BE2C (cell line): Measurements from ENCODE around the gene DOCK11.
"Not testable (repeated sequence)": the region's sequence is repeated elsewhere in the genome, so short reads cannot be mapped to it uniquely, and the experiment has no call there.

Source experiments
- DNase-seq: peaks from one replicate; pipeline ENCODE4 v3.0.0-alpha.2; 2020
- H3K27me3 ChIP-seq: fragments of 250-450 bp; sonication (Bioruptor Pico); 2 replicates; pipeline ENCODE4 v1.5.1; 2020; ENCODE audit warnings: mild to moderate bottlenecking
- H3K36me3 ChIP-seq: fragments of 250-450 bp; sonication (Bioruptor Pico); 2 replicates; pipeline ENCODE4 v1.5.1; 2020; ENCODE audit warnings: mild to moderate bottlenecking
- H3K4me1 ChIP-seq: fragments of 250-450 bp; sonication (Bioruptor Pico); 2 replicates; pipeline ENCODE4 v1.5.1; 2020
- H3K4me3 ChIP-seq: 2 replicates; pipeline ENCODE4 v1.5.1; 2011; ENCODE audit warnings: low read depth, low read length
- H3K9me3 ChIP-seq: fragments of 250-450 bp; sonication (Bioruptor Pico); 2 replicates; pipeline ENCODE4 v1.5.1; 2020
- CTCF ChIP-seq: IDR thresholded peaks from 2 replicates; pipeline ENCODE4 v1.5.1; 2012; ENCODE audit warnings: mild to moderate bottlenecking, low read depth, low read length

The DOCK11 gene

DNA sequence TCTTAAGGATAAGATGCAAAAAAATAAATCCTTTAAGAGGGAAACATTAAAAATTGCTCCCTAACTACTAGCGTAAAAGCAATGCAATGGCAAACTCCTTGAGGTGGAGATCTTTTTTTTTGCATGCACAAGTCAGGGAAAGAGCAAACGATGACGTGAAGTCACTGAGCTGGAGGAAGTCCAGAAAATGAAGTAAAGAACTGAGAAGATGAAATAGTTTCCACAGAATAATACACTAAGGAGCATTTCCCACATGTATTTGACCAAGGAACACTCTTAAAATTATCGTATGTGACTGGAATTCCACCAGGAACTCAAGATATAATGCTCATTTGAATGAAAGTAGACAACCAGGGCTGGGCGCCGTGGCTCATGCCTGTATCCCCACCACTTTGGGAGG, 21.0 kb upstream of the DOCK11 start:
- no peak for TF ChIP-seq CTCF
- no peak overlapping the region for H3K4me3 ChIP-seq

GRCh38 chrX:118475903-118476302, 19.7 kb upstream of the DOCK11 start:
- Histone ChIP-seq H3K27me3 (no peaks in the 10 kb centered on the region), H3K9me3 (no peaks in the 10 kb centered on the region), H3K36me3 (no peaks in the 10 kb centered on the region), H3K4me1 (no peaks in the 10 kb centered on the region), H3K4me3 (no peak overlapping the region)
- DNase-seq = no peak
- TF ChIP-seq CTCF = no peak

More for the DNA sequence above, 21.0 kb upstream of the DOCK11 start:
- Histone ChIP-seq H3K9me3 (no peaks in the 10 kb centered on the region), H3K4me1 (no peaks in the 10 kb centered on the region), H3K27me3 (no peaks in the 10 kb centered on the region), H3K36me3 (no peaks in the 10 kb centered on the region)
- no peak for DNase-seq

DNA sequence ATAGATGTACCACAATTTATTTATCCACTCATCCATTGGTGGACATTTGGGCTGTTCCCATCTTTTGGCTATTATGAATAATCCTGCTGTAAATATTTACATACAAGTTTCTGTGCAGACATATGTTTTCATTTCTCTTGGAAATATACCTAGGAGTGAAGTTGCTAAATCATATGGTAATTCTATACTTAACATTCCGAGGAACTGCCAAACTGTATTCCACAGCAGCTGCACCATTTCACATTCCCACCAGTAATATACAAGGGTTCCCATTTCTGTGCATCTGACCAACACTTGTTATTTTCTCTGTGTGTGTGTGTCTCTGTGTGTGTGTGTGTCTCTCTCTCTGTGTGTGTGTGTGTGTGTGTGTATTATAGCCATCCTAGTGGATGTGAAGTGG, 15.4 kb upstream of the DOCK11 start:
- no peak for TF ChIP-seq CTCF
- no peaks in the 10 kb centered on the region for H3K4me1 ChIP-seq
- no peaks in the 10 kb centered on the region for H3K36me3 ChIP-seq
- no peaks in the 10 kb centered on the region for H3K27me3 ChIP-seq
- no peaks in the 10 kb centered on the region for H3K9me3 ChIP-seq
- H3K4me3 ChIP-seq = no peak overlapping the region
- no peak for DNase-seq

DNA sequence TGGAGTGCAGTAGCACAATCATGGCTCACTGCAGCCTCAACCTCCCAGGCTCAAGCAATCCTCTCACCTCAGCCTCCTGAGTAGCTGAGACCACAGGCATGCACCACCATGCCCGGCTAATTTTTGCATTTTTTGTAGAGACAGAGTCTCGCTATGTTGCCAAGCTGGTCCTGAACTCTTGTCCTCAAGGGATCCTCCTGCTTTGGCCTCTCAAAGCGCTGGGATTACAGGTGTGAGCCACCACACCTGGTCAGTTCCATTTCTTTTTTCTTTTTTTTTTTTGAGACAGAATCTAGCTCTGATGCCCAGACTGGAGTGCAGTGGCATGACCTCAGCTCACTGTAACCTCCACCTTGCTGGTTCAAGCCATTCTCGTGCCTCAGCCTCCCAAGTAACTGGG, 13.2 kb upstream of the DOCK11 start:
- not testable (repeated sequence) for H3K36me3 ChIP-seq, H3K27me3 ChIP-seq, DNase-seq, H3K9me3 ChIP-seq, H3K4me1 ChIP-seq, H3K4me3 ChIP-seq

DNA sequence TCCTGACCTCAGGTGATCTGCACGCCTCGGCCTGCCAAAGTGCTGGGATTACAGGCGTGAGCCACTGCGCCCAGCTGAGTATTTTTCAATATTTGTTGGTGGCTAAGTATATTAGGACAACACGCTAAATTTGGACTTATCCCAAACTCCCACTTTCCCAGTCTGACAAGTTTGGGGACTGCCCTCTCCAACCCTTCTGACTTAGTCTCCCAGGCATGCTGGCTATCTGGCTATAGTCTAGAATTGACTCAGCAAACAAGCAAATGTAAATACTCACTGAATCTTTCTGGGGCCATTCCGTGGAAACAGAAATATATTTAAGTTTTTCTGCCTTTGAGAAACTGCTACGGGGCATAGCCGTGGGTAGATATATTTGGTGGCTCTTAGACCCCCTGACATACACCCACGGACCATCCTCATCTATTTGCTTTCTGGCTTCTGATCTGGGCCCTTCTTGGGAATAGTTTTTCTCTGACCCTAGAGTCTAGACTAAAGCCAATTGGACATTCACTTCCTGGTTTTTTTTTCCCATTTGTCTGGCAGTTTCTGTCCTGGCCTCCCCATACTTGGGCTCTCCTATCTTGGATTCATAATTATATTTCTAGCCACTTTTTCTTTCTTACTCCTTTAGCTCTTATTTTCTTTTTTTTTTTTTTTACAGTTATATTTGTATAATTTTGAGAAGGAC, 11.3 kb upstream of the DOCK11 start:
- Histone ChIP-seq H3K27me3 (no peaks in the 10 kb centered on the region), H3K4me1 (no peaks in the 10 kb centered on the region), H3K36me3 (no peaks in the 10 kb centered on the region), H3K4me3 (no peak overlapping the region), H3K9me3 (no peaks in the 10 kb centered on the region)
- no peak for DNase-seq
- TF ChIP-seq CTCF = no peak

- DNase-seq, H3K4me3 ChIP-seq, H3K27me3 ChIP-seq, H3K4me1 ChIP-seq, H3K36me3 ChIP-seq, H3K9me3 ChIP-seq: not testable (repeated sequence)
Measured at GRCh38 chrX:118486693-118487092, 8.9 kb upstream of the DOCK11 start.

- TF ChIP-seq CTCF = no peak
- Histone ChIP-seq H3K36me3 (no peaks in the 10 kb centered on the region), H3K4me3 (no peak overlapping the region), H3K4me1 (no peaks in the 10 kb centered on the region), H3K9me3 (no peaks in the 10 kb centered on the region), H3K27me3 (no peaks in the 10 kb centered on the region)
- no peak for DNase-seq
Measured at GRCh38 chrX:118493016-118493415, 2.6 kb upstream of the DOCK11 start.
